Stimulated activated CD8-positive, alpha-beta memory T cell treated with anti-CD3 and anti-CD28 coated beads, Interleukin-4, amount 100 ng/mL, for 24 hours (primary cell): ENCODE results near the gene CCDC167.

Source experiments
- DNase-seq: peaks from one replicate; pipeline ENCODE4 v3.0.0-alpha.2; 2020; ENCODE audit warnings: low read depth

The CCDC167 gene

GRCh38 chr6:37489697-37490336 lies 9.9 kb downstream of the CCDC167 start:
- DNase-seq: no peak

GRCh38 chr6:37488476-37488875 lies 11.2 kb downstream of the CCDC167 start:
- no peak for DNase-seq

DNA sequence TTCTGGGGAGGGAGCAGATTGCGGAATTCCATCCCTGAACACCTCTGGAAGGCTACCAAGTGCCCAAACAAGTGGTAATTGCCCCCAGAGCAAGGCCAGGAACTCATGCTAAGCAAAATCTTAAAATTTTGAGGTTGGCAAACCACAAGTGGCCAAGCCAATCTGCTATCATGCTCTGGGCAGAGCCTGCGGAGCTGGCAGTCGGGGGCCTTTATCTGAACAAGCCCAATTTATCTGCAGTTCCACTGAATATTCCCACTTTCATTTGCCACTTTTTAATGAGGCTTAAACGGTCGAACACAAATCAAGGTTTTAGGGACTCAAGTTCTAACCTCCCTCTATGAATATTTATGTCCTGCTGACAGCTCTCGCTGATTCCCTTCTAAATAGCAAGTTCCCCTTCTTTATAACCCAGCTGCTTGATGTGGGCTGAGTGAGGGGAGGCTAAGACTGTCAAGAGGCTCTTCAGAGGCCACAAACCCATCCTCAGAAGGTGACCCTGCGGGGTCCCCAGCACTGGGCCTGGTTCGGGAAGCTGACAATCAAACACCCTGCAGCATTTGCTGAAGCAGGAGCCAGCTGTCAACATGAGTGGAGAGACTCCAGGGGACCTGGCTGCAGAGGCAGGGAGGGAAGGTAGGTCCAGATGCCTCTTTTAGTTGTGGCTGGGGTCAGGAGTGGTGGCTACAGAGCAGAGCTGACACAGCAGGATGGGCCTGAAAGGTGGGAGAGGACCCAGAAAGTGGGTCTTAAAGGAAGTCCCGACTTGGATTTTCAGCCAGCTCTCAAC lies 11.9 kb downstream of the CCDC167 start:
- no peak for DNase-seq

DNA sequence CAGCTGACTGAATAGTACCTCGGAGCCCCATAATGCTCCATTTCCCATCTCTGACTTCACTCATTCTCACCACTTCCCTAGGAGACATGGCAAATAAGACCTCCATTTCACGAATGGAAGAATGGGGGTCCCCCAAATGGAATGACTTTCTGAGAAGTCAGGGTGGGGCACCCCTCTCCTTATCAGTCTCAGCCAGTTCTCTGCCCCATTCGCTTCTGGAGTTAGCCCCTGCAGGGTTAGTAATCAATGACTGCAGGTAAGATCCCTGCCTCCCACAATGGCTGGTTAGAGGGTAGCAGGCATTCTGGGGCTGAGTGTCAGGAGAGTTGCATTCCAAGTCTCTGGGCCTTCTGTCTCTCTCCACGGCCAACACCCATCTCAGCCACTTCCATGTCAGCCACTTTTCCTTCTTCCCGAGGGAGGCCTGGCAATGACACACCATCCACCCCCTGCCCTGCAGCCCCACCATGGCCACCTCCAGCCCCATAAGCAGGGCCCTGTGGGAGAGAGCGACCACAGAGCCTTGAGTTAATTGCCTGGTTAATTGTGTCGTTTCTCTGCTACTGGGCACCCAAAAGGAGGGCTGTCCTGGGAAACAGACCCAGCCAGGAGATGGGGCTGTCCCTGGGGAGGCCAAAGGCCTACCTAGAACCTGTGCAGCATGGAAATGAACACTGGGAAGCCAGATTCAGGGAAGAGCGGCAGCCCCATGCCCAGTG lies 13.4 kb downstream of the CCDC167 start:
- no peak for DNase-seq

- no peak for DNase-seq
Measured at GRCh38 chr6:37485291-37485702, 14.4 kb downstream of the CCDC167 start.

DNA sequence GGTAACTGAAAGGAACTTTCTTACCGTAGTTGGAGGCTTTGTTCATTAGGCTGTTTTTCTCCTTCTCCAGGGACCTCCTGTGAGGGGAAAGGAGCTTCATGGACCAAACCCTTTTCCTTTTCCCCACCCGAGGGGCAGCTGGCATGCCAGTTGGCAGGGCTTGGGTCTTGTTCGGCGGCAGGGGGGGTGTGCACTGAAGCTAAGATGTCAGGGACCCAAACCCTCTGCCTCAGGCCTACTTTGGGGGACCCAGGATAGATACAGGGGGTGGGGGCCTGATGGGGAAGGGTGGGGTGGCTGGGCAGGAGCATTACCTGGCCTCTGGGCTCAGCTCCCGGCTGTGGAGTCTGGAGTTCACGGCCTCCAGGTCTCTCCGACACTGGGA lies 14.9 kb downstream of the CCDC167 start:
- DNase-seq: no peak

DNA sequence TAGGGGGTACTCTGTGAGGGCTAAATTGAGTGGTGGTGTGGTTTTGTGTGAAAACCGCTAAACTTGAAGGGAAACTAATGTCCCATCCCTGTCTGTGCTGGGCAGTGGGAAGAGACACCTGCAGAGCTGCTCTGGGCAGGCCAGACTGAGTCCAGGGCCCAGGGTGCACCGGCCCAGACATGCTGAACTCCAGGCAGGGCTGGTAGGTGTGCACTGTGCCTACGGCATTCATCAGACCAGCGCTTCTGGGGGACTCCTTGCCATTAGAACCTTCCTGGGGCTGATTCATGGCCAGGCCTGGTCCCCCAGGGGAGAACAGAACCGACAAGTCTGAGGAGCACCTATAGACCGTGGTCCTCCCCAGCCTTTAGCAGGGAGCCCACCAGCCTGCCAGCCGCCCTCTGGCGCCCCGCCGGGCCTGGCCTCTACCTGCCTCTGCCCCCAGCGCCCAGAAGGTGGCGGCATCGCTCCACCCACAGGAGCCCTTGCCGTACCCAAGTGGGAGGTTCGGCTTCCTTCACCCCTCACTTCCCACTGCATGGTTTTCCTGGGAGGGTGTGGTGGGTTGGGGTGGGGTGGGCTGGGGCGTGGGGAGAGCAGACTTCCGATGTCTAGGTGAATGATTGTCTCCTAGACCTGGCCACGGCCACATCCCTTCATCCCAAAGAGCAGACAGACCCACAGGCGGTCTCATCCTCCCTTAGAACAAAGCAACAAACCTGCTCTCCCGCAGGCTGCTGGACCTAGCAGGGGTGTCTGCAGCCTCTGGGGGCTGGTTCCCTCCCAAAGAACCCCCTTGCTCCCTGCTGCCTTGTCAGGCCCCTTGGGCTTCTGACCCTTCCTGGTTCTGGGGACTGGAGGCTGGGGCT lies 15.5 kb downstream of the CCDC167 start:
- DNase-seq: peak; percentile 66

DNA sequence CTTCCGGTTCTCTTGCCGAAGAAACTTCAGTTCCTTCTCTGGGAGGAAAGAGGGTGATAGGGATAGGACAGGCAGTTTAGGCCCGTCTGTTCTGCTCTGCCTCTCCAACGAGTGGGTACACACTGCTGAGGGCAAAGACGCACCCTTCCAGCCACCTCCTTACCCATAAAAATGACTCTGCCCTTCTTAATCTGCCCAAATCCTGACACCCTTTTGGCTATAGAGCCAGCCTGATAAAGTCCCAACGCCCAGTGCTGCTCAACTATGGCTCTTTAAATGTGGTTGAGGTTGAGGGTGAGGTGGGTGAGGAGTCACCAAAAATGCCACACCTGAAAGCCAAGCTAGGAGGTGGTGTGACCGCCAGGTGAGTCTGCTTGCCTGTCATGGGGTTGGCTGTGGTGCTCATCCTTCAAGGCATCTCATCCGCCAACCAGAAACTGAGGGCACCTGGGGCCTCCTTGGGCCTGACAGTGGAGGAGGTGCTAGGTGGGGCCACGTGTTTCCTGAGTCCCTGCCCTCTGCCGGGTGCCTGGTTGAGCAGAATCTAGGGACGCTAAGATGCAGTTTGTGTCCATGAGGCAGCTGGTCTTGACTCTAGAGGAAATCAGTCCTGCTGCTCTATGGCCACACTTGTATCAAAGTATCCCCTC lies 16.3 kb downstream of the CCDC167 start:
- DNase-seq: no peak

GRCh38 chr6:37482606-37483251 lies 17.0 kb downstream of the CCDC167 start:
- DNase-seq: no peak

- no peak for DNase-seq
Measured at GRCh38 chr6:37481711-37482605, 17.7 kb downstream of the CCDC167 start.

DNA sequence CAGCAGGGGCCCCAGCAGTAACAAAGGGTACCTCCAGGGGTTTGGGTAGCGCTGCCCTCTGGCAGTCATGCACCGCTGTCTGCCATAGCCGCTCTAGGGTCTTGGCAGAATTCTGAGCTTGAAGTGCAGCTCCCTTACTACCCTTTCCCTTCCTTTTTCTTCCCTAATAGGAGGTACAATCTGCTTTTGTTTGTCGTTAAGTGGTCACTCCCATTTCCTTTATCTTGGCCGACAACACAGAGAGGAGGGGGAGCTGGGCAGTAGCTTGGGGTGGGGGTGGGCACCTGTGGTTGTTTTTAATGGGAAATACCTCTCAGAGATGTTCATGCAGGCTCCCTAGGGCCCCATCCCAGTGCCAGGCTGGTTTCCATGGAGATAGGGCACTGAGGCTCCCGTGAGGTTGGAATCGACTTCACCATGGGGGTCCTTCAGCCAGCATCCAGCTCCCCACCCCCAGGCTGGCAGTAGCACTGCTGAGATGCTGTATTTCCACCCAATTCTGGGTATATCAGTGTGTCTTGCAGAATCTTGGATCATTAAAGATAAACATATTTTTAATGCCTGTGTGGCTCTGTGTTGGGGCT lies 18.6 kb downstream of the CCDC167 start:
- no peak for DNase-seq

DNA sequence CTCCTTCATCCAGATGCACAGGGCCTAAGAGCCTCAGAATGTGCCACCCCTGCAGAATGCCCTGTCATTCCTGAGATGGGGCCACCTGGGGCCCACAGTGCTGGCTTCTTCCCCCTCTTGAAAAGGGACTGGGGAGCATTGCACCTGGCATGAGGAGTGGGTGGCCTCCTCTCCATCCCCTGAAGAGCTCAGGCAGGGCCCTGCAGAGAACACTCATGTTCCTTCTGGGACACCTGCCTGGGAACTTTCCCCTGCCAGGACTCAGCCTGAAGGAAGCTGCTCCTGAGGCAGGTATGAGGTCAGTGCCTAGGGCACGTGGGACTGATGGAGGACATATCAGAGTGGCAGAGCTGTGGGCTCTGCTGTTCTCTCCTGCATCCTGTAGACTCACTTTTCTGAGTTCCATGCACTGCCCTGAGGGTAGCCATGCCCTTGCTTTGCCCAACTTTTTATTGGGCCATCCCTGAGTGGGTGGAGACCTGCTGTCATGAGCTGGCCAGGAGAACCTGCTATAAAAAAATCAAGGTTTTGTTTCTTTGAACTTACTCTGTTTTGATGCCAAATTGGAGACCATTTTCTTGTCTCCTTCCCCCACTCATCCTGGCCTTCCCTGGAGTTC lies 19.5 kb downstream of the CCDC167 start:
- DNase-seq: no peak

DNA sequence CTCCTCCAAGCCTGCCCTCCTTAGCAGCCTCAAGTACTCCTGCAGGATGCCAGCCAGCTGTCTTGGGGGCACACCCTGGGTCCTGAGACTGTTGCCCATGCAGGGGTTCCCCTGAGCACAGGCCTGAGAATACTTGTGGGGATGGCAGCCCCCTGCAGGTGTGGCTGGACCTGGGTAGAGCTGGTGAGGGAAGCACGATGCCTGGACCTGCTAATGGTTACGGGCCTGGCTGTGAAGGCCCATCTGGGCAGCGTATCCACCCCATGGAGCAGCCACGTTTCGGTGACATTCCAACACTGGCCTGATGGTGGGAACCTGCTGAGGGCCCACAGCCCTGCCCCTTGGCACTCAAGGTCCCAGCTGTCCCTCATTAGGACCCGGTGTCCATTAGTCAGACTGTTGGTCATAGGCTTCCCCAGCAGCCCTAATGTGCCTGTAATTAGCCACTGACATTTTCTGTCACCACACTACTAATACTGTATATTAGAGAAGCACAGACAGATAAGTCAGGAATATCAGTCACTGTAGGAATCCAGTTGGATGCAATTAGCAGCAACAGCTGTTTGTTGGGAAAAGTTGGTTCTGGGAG lies 20.3 kb downstream of the CCDC167 start:
- no peak for DNase-seq

DNA sequence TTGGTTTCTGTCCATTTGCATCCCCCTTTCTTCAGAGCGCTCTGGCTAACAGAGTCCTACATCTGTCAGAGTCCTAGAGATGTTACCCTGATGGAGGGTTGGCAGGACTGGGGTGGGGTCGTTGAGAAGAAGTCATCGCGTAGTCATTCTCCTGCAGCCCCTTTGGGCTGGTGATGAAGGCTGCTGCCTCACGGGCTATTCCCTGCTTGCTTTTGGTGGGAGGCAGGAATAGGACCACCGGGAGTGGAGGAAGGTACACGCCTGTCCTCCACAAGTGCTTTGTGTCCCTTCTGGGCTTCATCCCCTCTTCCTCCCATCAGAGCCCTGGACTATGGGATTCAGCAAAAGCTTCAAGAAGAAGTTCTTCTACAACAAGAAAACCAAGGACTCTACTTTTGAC lies 20.9 kb downstream of the CCDC167 start:
- DNase-seq: no peak

DNA sequence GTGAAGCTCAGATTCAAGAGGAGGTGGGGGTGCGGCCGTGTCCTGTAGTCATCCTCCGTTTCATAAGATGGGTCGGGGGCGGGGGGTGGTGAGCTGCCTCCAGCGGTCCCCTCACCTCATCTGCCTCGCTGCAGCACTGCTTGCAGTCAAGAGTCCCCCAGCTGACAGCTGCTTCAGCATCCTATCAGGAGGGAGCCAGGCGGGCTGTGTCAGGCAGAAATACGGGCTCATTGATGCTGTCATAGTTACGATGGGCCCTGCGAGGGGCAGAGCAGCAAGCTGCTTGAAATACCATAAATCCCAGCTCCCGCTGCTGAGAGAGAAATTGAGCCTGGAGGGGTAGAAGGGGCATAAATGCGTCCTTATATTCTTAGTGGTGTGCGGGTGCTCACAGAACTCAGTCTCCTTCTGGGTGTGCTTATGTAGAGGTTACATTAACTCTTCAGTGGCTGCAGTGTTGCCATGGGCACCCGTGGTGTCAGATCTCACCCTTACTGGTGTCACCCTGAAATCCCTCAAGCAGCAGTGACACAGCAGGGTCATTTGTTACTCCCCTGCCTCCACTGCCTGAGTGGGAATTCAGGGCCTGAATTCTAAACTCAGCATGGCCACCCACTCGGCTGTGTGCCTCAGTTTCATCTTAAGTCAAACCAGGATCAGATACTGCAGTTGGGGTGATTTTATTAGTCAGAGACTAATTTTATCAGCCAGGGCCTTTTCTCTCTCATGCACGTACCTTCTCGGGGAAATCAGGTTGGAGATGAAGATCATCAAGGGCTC lies 21.8 kb downstream of the CCDC167 start:
- DNase-seq: no peak

DNA sequence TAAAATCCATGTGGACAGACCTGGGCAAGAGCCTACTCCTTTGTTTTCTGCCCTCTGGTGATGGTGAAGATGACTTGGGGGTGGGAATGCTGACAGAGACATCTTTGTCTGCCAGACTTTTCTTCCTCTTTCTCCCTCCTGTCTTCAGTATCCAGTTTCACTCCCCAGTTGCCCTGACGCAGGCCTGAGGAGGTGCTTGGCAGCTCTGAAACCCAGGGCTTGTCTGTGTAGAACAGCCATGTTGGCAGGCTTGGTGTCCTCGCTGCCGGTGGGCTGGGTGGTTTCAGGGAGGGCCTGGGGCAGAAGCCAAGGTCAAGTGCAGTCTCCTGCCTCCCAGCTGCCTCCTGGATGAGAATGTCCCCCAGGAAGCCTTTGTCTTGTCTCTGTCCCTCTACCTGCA lies 22.5 kb downstream of the CCDC167 start:
- no peak for DNase-seq

- no peak for DNase-seq
Measured at GRCh38 chr6:37474316-37474715, 25.4 kb downstream of the CCDC167 start.
